GM19468 (cell line): ENCODE data around the gene MAPT.

Source experiments
- ATAC-seq: cut with Tn5 transposase; IDR thresholded peaks from one replicate; pipeline ENCODE4 v1.9.1; 2021; ENCODE audit warnings: mild to moderate bottlenecking, moderate library complexity, moderate number of reproducible peaks; ENCODE audit not compliant: unreplicated experiment; ENCODE audit errors: extremely low read depth

MAPT gene

GRCh38 chr17:46071796-46072195, 177.4 kb downstream of the MAPT start:
- ATAC-seq: no peak

DNA sequence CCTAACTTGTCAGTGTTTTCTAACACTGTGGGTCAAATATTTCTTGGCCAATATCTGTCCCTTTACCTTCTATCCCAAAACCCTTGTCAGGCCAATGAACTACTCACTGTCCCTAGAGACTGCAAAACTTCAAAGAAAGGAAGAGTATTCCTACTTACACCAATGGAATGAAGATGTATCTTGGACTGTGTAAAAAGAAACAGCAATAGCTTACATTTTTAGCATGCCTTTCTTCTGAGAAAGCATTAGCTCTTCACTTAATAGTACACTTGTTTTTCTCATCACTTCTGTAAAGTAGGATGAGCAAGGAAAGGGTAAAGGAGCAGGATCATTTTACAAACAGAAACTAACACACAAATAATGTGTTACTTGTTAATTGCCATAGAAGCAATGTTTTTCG, 178.6 kb downstream of the MAPT start:
- no peak for ATAC-seq

- no peak for ATAC-seq
These were observed 180.2 kb downstream of the MAPT start for GRCh38 chr17:46074540-46074939.
